ENCODE results near the gene FBP1.

GRCh38 chr9:94624629-94625028 lies 14.7 kb downstream of the FBP1 start:
- no peak for TF ChIP-seq YY1 (IDR thresholded peaks at IDR 0.05; ENCODE audit: insufficient read depth, insufficient read length)
- no peak for TF ChIP-seq ZNF274 (IDR thresholded peaks at IDR 0.05; ENCODE audit: low read depth, low read length)

All from NT2/D1 (cell line).